GOT3 (cell line): ENCODE measurements around the gene ZNHIT2.
"Not testable (repeated sequence)": the region's sequence is repeated elsewhere in the genome, so short reads cannot be mapped to it uniquely, and the experiment has no call there.

Source experiments
- DNase-seq: peaks from one replicate; lab custom pipeline; 2025; ENCODE audit warnings: mixed read lengths; lab: John Stamatoyannopoulos, UW

Gene ZNHIT2

DNA sequence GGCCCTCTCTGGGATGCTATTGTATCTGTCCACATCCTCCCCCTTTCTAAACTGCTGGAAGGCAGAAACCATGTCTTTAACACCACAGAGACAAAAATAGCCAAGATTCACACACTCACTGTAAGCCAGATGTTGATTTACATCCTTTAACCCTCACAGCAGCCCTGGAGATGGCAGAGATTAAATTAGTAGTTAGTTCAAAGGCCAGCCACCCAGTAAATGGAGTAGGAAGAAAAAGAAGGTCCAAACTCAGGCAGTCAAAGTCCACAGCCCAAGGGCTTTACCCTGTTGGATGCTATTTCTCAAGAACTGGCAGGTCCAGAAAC, 2.1 kb upstream of the ZNHIT2 start:
- no peak for DNase-seq

DNA sequence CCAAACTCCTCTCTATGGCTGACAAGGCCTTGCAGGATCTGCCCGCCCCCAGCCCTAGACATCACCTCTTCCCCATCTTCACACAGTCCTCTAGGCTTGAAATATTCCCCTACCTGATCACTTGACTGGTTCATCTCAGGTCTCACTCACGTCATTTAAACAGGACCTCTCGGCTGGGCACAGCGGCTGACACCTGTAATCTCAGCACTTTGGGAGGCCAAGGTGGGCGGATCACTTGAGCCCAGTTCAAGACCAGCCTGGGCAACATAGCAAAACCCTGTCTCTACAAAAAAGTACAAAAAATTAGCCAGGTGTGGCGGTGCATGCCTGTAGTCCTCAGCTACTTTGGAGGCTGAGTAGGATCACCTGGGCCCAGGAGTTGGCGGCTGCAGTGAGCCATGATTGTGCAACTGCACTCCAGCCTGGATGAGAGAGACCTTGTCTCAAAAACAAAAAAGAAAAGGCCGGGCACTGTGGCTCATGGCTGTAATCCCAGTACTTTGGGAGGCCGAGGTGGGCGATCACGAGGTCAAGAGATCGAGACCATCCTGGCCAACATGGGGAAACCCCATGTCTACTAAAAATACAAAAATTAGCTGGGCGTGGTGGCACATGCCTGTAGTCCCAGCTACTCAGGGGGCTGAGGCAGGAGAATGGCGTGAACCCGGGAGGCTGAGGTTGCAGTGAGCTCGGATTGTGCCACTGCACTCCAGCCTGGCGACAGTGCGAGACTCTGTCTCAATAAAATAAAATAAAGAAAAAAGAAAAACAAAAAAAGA, 1.6 kb upstream of the ZNHIT2 start:
- not testable (repeated sequence) for DNase-seq

GRCh38 chr11:65118097-65118837, 766 bp upstream of the ZNHIT2 start:
- DNase-seq, result no peak

DNA sequence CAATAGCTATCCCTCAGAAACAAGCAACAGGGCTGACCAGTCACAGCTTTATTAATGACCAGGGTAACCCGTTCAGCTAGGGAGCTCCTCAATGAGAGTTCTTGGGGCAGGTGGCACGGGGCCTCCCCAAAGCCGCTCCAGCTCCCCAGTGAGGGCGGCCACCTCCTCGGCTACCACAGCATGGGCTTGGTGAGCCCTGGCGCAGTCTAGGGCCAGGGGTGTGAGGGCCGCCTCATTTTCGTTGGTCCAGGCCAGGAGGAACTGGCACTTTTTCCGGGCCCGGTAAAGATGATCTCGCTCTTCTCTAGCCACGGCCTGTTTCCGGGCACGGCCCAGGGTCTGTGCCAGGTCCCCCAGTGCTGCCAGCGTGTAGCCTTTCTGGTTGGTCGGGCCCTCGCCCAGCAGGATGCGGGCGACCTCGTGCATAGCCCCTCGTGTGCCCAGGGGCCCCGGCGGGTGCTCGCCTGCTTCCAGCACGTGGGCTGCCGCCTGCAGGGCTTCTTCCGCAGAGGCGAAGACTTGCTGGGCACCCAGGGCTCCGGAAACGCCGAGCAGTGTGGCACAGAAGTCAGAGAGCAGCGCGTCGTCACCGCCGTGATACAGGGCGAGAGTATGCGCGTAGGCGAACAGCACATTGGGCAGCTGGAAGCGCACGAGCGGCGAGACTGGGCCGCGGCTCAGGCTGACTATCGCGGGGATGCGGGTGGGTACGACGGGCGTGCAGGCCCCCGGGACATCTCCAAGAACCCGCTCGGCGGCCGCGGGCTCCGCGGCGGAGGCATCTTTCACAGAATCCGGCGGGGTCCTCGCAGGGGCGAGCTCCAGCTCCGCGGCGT, 913 bp downstream of the ZNHIT2 start:
- peak; percentile 12 for DNase-seq

DNA sequence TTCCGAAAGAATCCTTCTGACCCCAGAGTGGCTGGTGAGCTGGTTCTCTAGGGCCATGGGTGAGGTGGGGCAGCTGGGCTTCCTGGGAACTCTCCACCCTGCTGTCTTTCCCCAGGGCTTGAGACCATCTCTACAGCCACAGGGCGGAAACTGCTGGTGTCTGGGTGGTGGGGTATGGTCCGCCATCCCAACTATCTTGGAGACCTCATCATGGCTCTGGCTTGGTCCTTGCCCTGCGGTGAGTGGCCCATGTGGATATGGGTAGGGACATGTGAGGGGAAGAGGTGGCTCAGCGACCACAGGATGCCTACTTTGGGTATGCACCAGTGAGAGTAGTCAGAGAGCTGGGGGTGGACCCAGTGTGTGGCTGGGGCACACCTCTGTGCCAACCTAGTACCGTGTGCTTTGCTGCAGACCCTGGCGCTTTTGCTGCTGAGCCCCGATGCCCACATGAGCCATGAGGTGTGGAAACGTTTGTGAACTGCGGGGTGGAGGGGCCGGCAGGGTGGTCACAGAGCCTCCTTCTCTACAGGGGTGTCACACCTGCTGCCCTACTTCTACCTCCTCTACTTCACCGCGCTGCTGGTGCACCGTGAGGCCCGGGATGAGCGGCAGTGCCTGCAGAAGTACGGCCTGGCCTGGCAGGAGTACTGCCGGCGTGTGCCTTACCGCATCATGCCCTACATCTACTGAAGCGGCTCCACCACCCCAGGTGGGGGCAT, 2.0 kb downstream of the ZNHIT2 start:
- no peak for DNase-seq

GRCh38 chr11:65114538-65115171, 2.8 kb downstream of the ZNHIT2 start:
- DNase-seq, result no peak

GRCh38 chr11:65113839-65114238, 3.7 kb downstream of the ZNHIT2 start:
- DNase-seq, result no peak

DNA sequence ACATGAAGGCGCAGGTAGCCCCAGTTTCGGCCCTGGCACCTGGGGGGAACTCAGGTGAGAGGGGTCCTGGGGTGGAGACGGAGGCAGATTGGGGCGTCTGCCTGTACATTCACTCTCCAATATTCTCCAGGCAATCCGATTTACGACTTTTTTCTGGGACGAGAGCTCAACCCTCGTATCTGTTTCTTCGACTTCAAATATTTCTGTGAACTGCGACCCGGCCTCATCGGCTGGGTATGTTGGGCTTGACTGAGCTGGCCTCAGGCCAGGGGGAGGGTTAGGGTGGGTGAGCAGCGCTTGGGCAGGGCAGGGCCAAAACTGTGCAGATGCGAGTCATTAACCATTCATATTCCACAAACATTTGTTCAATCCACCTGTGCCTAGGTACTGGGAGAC, 4.1 kb downstream of the ZNHIT2 start:
- DNase-seq, result no peak

DNA sequence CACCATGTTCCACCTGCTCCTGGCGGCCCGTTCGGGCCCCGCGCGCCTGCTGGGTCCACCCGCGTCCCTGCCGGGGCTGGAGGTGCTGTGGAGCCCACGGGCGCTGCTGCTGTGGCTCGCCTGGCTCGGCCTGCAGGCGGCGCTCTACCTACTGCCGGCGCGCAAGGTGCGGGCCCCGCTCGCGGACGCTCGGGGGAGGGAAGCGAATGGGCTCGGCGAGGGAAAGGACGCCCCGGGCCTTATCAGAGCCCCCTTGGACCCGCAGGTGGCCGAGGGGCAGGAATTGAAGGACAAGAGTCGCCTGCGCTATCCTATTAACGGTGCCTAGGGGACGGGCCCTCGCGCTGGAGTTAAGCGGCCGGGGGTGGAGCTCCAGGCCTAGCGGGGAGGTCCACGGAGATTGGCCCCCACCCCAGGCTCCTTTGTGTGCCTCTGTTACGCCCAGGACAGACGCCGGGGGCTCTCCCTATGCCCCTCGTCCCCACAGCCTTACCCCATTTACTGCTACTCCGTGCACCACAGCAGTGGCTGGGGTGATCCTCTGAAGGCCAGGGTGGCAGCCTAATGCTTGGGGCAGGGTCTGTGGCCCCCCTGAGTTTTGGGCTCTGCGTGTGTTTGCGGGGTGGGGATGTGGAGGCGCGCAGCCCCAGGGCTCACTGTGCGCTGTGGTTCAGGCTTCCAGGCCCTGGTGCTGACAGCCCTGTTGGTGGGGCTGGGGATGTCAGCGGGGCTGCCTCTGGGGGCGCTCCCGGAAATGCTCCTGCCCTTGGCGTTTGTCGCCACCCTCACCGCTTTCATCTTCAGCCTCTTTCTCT, 4.7 kb downstream of the ZNHIT2 start:
- DNase-seq, result no peak

DNA sequence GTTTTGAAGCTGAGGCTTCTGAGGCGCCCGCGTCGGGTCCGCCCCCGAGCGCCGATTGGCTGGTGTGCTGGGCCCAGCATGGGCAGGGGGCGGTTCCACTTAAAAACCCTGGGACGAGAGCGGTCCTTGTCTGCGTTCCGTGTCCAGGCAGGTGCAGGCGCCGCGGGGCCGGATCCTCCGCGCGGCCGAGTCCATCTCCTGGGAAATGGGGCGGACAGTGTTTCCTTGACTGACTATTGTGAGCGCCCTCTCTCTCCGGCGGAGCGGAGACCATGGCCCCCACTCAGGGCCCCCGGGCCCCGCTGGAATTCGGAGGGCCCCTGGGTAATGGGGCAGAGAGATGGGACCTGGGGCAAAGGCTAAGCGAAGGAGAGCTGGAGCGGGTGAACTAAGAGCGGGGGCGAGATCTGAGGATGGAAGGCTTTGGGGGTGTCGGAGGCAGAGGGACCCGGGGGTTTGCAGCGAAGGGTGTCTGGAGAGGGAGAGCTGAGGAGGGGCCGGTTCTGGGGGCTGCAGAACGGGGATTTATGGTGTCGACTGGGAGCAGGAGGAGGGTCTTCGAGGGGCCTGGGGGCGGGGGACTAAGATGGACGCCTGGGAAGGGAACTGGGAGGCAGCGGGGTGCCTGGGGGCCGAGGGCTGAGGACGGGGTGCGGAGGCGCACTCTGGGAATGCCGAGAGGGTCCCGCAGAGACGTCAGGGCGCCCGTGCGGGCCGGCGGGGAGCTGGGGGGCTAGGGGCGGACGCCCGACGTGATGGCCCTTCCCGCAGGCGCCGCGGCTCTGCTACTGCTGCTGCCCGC, 5.6 kb downstream of the ZNHIT2 start, which contains the start of gene TM7SF2:
Gene TM7SF2, plus strand, starts transcription at position 129 of the 802 bp plus-strand sequence. Its CDS starts 144 bp downstream, at position 273.
- DNase-seq, result peak; percentile 22

DNA sequence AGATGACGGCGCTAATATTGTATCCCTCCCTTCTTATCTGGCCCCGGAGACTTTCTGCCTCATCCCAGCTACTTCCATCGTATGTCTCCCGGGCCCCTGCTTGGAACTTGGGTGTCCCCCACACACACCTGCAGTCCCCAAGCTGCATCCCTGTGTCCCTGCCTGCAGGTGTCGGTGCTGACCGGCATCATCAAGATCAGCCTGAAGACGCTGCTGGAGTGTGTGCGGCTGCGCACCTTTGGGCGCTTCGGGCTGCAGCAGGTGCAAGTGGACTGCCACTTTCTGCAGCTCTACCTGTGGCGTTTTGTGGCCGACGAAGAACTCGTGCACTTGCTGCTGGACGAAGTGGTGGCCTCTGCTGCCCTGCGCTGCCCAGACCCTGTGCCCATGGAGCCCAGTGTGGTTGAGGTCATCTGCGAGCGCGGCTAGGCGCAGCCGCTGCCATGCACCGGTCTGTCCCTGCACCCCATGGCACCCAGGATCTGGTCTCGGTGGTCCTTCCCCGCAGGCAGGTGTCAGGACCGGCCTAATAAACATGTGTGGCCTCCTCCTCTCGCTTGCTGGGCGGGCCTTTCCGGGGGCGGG, 6.2 kb downstream of the ZNHIT2 start:
- no peak for DNase-seq

DNA sequence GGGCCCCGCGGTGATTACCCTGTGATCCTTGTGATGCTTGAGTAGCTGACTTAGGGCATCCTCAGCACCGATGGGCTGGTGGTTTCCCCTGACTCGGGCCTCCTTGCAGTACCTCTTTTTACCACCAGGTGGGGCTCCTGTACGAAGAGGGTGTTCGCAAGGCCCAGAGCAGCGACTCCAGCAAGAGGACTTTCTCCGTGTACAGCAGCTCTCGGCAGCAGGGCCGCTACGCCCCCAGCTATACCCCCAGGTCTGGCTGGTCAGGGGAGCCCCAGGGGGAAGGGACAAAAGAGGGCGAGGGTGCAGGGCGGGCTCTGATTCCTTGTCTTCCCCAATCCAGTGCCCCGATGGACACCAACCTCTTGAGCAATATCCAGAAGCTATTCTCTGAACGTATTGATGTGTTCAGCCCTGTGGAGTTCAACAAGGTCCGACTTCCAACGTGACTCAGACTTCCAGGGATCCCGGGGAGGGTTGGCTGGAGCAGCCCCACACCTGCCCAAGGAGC, 7.1 kb downstream of the ZNHIT2 start:
- peak; percentile 32 for DNase-seq

GRCh38 chr11:65109231-65110198, 8.0 kb downstream of the ZNHIT2 start:
- DNase-seq, result no peak

- no peak for DNase-seq
Observed at GRCh38 chr11:65108469-65109123, 8.9 kb downstream of the ZNHIT2 start.

GRCh38 chr11:65107751-65108468, 9.6 kb downstream of the ZNHIT2 start:
- DNase-seq, result no peak

DNA sequence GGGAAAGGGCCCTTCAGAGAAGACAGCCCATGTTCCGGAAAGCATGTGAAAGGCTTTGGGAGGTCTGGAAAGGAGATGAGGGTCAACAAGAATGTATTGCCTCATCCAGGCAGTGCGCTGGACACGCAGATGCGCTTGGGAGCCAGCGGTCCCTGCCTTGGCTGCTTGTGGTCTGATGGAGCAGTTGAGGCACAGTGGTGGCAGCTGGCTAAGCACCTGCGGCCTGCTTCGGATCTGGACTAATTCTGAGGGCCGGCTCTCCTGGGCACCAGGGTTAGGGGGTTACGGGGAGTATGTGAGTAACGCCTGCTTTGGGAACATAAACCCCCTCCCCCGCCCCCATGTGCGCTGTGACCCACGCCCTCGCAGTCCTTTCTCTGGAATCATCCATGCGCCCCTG, 10.4 kb downstream of the ZNHIT2 start:
- DNase-seq, result no peak

DNA sequence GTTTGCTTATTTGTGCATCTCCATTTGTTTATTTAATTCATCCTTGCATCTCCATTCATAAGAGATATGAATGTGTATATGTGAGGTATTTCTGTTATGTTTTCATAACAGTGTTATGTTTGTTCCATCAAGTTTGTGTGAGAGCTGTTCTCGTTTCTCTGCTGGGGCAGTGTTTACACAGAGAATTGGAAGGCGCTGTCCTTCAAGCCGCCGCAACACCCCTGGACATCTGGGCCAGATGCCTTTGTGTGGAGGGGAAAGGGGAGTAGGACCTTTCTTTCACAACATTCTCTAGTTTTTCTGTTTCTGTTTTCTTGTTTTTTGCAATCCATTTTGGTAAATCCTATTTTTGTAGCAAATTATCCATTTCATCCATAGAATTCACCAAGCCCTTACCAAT, 12.9 kb downstream of the ZNHIT2 start:
- DNase-seq, result no peak
